Activated T-helper 2 cell treated with anti-CD3 and anti-CD28 coated beads, Interferon-gamma antibody, Interleukin-2, Interleukin-4, amounts not matched to agents 10 μg/mL and 5 μg/mL and 100 μg/mL, durations not matched to agents 14 hours and 24 hours and 36 hours (primary cell): Measurements from ENCODE around the gene TOP2B. TPM values are rescaled to one million over a fixed set of nuclear protein-coding genes. Genes with fewer than 3 reads are reported as not detected.
A peak's percentile ranks its signal among the peaks of the same experiment; 100 is the strongest.

Experiments used
- DNase-seq: peaks from one replicate; pipeline ENCODE4 v3.0.0; 2021; ENCODE audit warnings: low spot score
- H3K27ac Mint-ChIP-seq: one replicate; pipeline ENCODE4 v1.8.0; 2021; ENCODE audit warnings: mixed read lengths
- H3K27me3 Mint-ChIP-seq: one replicate; pipeline ENCODE4 v1.8.0; 2021; ENCODE audit warnings: low read depth, mixed read lengths
- H3K36me3 Mint-ChIP-seq: one replicate; pipeline ENCODE4 v1.8.0; 2021; ENCODE audit warnings: low read depth, mixed read lengths
- H3K4me1 Mint-ChIP-seq: one replicate; pipeline ENCODE4 v1.8.0; 2021; ENCODE audit warnings: low read depth, mixed read lengths
- H3K4me3 Mint-ChIP-seq: one replicate; pipeline ENCODE4 v1.8.0; 2021; ENCODE audit warnings: low read depth, mild to moderate bottlenecking, moderate library complexity, mixed read lengths
- H3K9me3 Mint-ChIP-seq: one replicate; pipeline ENCODE4 v1.8.0; 2021; ENCODE audit warnings: mixed read lengths
- intact Hi-C: fragments of 100-400 bp; cut with micrococcal nuclease; formaldehyde crosslinking; loops from one replicate; pipeline ENCODE4 v1.15.1; 2023
- total RNA-seq: library from RNA; stranded (reverse); gene quantifications from 2 replicates; pipeline ENCODE4 v1.2.3, GENCODE V29; 2022

Gene TOP2B, protein sequence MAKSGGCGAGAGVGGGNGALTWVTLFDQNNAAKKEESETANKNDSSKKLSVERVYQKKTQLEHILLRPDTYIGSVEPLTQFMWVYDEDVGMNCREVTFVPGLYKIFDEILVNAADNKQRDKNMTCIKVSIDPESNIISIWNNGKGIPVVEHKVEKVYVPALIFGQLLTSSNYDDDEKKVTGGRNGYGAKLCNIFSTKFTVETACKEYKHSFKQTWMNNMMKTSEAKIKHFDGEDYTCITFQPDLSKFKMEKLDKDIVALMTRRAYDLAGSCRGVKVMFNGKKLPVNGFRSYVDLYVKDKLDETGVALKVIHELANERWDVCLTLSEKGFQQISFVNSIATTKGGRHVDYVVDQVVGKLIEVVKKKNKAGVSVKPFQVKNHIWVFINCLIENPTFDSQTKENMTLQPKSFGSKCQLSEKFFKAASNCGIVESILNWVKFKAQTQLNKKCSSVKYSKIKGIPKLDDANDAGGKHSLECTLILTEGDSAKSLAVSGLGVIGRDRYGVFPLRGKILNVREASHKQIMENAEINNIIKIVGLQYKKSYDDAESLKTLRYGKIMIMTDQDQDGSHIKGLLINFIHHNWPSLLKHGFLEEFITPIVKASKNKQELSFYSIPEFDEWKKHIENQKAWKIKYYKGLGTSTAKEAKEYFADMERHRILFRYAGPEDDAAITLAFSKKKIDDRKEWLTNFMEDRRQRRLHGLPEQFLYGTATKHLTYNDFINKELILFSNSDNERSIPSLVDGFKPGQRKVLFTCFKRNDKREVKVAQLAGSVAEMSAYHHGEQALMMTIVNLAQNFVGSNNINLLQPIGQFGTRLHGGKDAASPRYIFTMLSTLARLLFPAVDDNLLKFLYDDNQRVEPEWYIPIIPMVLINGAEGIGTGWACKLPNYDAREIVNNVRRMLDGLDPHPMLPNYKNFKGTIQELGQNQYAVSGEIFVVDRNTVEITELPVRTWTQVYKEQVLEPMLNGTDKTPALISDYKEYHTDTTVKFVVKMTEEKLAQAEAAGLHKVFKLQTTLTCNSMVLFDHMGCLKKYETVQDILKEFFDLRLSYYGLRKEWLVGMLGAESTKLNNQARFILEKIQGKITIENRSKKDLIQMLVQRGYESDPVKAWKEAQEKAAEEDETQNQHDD (N-terminal part only)
- total RNA-seq = 167 and 170 TPM in 2 replicates

DNA sequence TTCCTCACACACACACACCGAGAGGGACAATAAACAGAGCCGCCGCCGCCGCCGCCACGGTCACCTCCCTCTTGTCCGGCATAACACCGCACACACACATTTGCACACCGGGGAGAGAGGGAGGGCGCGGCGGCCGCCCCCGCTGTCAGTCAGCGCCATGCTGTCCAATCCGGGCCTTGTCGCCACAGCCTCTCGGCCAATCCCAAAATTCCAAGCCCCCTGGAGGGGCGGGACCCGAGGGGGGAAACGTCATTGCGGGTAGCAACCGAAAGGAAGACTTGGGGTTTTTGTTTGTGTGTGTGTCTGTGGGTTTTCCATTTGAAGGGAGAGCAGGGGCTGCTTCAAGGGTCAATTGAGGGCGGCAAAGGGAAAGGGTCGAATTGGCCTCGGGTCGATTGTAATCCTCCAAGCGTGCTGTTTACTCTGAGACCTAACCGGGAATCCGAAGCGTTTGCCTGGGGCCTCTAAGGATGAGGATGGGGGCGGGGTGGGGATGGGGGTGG lies at the start of gene TOP2B:
Gene TOP2B, minus strand, starts transcription at position 96 of the 503 bp plus-strand sequence. CDS start 610 bp downstream, outside the sequence.
- Mint-ChIP-seq H3K4me3 (peak within 1 kb of the TSS; percentile 97), H3K27ac (peak within 1 kb of the TSS; percentile 98), H3K9me3 (no peaks in the 10 kb centered on the region), H3K36me3 (peaks cover 22% of the 10 kb centered on the region), H3K27me3 (no peaks in the 10 kb centered on the region), H3K4me1 (peaks cover 34% of the 10 kb centered on the region)
- peak; percentile 93 for DNase-seq
- intact Hi-C loops = loop anchor here (1.0 to 5.0 kb wide), 5 partner anchors 62 to 1748 kb away; partner anchors contain the start of genes NGLY1, NKIRAS1, OXSM and RPL15

DNA sequence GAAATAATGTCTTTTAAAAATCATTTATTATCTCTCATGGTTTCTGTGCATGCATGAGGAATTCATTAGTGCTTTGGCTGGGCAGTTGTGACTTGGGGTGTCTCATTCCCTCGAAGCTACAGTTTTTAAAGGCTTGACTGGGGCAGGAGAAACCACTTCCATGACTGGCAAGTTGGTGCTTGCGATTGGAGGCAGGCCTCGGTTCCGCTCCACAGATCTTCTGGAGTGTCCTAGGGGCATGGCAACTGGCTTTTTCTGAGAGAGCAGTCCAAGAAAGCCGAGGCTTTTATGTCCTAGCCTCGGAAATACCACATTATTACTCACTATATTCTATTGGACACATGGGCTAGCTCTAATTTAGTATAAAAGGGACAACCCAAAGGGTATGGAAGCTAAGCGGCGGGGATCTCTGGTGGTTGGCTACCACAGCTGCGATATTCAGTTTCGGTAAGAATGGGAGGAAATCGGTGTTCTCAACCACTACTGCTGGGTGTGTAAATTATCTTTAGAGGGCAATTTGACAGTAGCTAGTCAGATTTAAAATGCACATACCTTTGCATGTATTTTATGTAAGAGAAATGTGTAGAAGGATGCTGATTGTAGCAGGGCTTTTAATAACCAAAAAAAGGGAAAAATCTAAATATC lies 48.8 kb upstream of the TOP2B start:
- H3K4me1 Mint-ChIP-seq = no peaks in the 10 kb centered on the region
- no peak for DNase-seq
- H3K36me3 Mint-ChIP-seq = peaks cover 10% of the 10 kb centered on the region
- no peak overlapping the region for H3K4me3 Mint-ChIP-seq
- H3K27me3 Mint-ChIP-seq = peaks cover 14% of the 10 kb centered on the region
- no peaks in the 10 kb centered on the region for H3K9me3 Mint-ChIP-seq
- intact Hi-C loops = no loop called here
- H3K27ac Mint-ChIP-seq = no peak overlapping the region

DNA sequence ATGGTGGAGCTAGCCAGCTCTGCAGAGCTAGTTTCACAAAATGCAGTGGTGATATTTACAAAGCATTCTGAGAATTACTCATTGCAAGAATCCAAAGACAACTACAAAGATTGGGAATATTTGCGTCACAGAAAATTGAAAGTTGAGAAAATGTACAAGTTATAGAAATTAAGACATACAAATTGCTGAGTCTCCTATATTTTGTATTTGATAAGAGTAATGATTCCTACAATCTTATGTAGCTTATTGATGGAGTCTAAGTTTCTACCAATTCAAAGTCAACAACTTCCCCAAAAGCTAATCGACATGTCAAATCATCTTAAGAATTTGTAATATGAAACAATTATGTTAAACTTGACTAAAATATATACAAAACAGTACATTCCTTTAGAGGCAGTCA lies 46.4 kb upstream of the TOP2B start:
- H3K4me3 Mint-ChIP-seq = no peak overlapping the region
- peaks cover 23% of the 10 kb centered on the region for H3K27me3 Mint-ChIP-seq
- no peak overlapping the region for H3K27ac Mint-ChIP-seq

DNA sequence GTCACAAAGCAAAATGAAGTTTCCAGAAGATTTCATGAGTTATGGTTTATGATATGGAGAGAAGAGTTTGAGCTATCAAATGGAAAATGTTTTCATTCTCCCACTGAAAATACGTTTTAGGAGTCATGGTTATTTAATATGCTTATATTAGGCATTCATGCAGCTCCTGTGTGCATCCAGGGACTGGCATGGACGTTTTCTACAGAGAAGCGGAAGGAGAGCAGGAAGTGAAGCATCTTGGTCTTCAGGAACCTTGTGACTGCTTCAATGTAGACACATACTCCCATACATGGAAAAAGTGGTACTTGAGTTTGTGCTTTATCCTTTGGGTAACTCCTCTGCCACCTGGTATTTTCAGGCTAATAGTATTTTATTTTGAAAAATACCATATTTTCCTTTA lies 43.3 kb upstream of the TOP2B start:
- Mint-ChIP-seq H3K27ac (no peak overlapping the region), H3K4me3 (no peak overlapping the region), H3K9me3 (no peaks in the 10 kb centered on the region), H3K4me1 (no peaks in the 10 kb centered on the region), H3K36me3 (no peaks in the 10 kb centered on the region), H3K27me3 (peaks cover 26% of the 10 kb centered on the region)
- intact Hi-C loops = no loop called here
- DNase-seq = no peak

More for the DNA sequence above, 46.4 kb upstream of the TOP2B start:
- DNase-seq = no peak
- H3K36me3 Mint-ChIP-seq = no peaks in the 10 kb centered on the region
- intact Hi-C loops = no loop called here
- no peaks in the 10 kb centered on the region for H3K9me3 Mint-ChIP-seq
- H3K4me1 Mint-ChIP-seq = no peaks in the 10 kb centered on the region

DNA sequence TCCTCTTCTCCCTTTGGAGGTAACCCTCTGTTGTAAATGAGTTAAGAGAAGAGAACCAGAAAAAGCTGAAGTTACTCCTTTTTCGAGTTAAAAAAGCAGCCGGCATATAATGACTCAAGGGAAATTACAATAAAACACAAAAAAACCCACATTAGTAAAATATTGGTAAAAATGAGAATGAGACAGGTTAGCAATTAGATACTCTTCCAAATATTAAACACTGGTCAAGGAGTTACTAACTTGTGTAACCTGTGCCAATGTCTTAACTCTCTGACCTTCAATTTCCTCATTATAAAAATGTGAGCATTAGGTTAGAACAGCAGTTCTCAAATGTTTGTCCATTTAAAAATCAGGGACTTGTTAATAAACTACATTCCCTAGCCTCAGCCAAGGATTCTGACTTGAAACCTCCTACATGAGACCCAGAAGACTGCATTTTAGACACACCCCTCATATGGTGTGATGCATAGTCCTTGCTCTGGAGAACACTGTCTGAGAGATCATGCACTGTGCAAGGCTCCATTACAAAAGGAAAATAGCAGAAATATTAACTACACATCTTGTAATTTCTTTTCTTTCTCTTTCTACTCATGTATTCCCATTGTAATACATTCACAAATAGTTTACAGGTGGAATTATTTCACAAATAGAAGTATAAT lies 42.7 kb upstream of the TOP2B start:
- intact Hi-C loops = no loop called here

DNA sequence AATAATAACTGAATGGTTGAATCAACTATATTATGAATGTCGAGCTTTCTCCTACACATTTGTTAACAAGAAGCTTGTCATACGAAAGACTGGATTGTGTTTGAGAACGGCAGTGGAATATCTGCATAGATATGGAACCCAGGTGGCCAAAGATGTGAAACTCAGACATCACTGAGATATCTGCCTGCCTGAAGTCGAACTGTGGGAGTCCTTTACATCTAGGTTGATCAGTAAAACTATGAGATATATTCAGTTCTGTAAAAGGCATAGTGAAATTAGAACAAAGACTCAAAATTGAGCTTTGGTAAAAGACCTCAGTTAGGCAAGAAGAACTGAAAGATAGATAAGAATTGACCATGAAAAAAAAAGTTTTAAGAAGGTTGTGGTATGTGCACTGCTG lies 41.5 kb upstream of the TOP2B start:
- Mint-ChIP-seq H3K4me1 (no peaks in the 10 kb centered on the region), H3K9me3 (no peaks in the 10 kb centered on the region), H3K36me3 (no peaks in the 10 kb centered on the region), H3K27ac (no peak overlapping the region), H3K4me3 (no peak overlapping the region), H3K27me3 (peaks cover 37% of the 10 kb centered on the region)
- DNase-seq = no peak
- intact Hi-C loops = no loop called here

More for the DNA sequence above, 42.7 kb upstream of the TOP2B start:
- no peak overlapping the region for H3K4me3 Mint-ChIP-seq
- no peaks in the 10 kb centered on the region for H3K36me3 Mint-ChIP-seq
- H3K27ac Mint-ChIP-seq = no peak overlapping the region
- no peaks in the 10 kb centered on the region for H3K4me1 Mint-ChIP-seq
- no peak for DNase-seq
- peaks cover 31% of the 10 kb centered on the region for H3K27me3 Mint-ChIP-seq
- H3K9me3 Mint-ChIP-seq = no peaks in the 10 kb centered on the region

DNA sequence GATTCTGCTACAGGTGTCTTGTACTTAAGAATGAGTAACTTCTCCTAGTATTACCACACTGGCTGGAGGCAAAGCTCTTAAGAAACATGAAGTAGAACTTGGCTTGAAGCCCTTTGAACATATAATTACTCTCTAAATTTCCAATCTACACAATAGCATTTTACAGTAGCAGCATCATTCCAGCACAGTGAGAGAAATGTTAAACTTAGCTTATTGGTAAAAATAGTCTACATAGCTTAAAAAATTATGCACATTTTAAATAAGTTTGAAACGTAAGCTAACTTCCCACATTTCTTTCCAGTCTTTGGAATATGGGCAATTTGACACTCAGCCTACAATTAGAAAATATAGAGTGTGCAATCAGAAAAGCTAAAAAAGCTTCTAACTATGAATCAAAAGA lies 32.8 kb upstream of the TOP2B start:
- Mint-ChIP-seq H3K36me3 (no peaks in the 10 kb centered on the region), H3K27ac (no peak overlapping the region), H3K9me3 (no peaks in the 10 kb centered on the region), H3K27me3 (peaks cover 6% of the 10 kb centered on the region), H3K4me3 (no peak overlapping the region), H3K4me1 (no peaks in the 10 kb centered on the region)
- intact Hi-C loops = no loop called here
- DNase-seq = no peak

DNA sequence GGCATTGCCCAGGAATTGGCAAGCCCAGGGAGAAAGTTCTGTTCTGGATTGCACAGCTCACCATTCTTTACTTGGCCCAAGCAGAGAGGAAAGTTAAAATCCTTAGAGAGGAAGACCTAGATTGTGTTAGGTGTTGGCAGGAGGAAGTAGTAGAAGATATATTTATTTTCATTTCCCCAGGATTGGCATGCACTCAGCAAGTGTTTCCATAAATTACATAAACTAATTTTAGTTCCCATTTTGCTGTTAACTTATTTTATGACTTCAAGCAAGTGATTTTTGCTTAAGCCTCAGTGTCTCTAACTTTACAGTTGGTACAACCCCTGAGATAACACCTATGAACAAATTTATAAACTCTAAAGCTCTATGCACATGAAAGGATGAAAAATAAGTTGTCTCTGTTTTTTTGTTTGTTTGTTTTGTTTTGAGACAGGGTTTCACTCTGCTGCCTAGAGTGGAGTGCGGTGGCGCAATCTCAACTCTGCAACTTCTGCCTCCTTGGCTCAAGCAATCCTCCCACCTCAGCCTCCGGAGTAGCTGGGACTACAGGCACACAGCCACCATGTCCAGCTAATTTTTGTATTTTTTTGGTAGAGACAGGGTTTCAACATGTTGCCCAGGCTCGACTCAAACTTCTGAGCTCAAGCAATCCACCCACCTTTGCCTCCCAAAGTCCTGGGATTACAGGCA lies 31.2 kb upstream of the TOP2B start:
- DNase-seq = no peak
- peaks cover 11% of the 10 kb centered on the region for H3K27me3 Mint-ChIP-seq
- intact Hi-C loops = no loop called here
- no peak overlapping the region for H3K27ac Mint-ChIP-seq
- no peak overlapping the region for H3K4me3 Mint-ChIP-seq
- no peaks in the 10 kb centered on the region for H3K9me3 Mint-ChIP-seq
- H3K4me1 Mint-ChIP-seq = no peaks in the 10 kb centered on the region
- H3K36me3 Mint-ChIP-seq = no peaks in the 10 kb centered on the region

DNA sequence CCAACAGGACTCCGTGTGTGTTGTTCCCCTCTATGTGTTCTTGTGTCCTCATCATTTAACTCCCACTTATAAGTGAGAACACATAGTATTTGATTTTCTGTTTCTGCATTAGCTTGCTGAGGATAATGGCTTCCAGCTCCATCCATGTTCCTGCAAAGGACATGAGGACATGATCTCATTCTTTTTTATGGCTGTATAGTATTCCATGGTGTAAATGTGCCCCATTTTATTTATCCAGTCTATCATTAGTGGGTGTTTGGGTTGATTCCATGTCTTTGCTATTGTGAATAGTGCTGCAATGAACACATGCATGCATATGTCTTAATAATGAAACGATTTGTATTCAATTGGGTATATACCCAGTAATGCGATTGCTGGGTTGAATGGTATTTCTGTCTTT lies 28.5 kb upstream of the TOP2B start:
- Mint-ChIP-seq H3K27me3 (peaks cover 24% of the 10 kb centered on the region), H3K4me1 (no peaks in the 10 kb centered on the region), H3K36me3 (no peaks in the 10 kb centered on the region), H3K27ac (no peak overlapping the region), H3K4me3 (no peak overlapping the region), H3K9me3 (no peaks in the 10 kb centered on the region)
- DNase-seq = no peak
- intact Hi-C loops = no loop called here

DNA sequence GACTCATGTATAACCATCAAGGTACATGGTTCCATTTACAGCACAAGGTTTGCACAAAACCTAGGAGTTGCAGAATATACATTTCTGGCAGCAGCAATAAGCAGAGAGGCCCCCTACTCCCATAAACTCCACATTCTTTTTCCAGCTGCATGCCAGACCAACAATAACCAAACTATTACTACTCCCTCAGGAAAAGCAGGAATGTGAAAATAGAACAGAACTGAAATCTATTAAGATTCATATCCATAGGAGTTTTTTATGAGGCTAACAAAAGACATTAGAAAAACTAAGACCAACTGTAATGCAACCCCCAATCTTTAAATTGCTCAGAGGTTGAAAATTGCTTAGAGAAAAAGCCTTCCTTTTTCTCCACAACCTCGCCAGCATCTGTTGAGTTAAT lies 27.6 kb upstream of the TOP2B start:
- intact Hi-C loops = no loop called here
- Mint-ChIP-seq H3K27ac (no peak overlapping the region), H3K27me3 (peaks cover 29% of the 10 kb centered on the region), H3K36me3 (no peaks in the 10 kb centered on the region), H3K9me3 (no peaks in the 10 kb centered on the region), H3K4me1 (no peaks in the 10 kb centered on the region), H3K4me3 (no peak overlapping the region)
- DNase-seq = no peak

DNA sequence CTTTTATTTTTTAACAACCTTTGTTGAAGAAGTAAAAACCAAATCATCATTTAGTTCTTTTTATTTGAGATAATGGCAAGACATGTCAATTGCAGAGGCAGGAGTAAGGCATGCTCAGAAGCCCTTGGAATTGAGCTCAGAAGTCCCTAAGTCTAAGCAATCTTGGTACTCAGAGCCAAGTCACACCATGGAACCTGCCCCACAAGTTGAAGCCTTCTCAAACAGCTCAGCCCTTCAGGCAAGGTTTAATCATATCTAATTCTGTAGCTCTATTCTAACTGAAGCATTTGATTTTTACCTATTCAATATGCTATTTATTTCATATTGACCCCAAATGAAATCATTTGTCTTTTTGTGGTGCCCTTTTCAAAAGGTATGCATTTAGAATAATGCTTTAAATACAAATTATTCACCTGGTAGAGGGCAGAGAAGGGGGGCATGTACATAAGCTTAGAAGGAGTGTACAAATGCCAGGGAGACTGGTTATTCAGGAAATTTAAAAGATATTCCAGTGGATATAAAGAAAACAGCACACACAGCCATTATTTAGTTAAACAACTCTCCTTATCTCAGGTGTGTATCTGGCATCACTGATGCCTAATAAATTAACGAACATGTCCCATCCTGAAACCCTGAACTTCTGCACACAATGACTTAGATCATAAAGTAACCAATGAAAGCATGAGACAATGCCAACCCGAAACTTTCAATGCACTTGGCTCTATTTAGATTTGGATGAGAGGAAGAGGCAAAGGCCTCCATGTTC lies 26.2 kb upstream of the TOP2B start:
- no peaks in the 10 kb centered on the region for H3K4me1 Mint-ChIP-seq
- H3K36me3 Mint-ChIP-seq = no peaks in the 10 kb centered on the region
- intact Hi-C loops = no loop called here
- H3K27ac Mint-ChIP-seq = no peak overlapping the region
- no peak overlapping the region for H3K4me3 Mint-ChIP-seq
- DNase-seq = no peak
- H3K9me3 Mint-ChIP-seq = no peaks in the 10 kb centered on the region
- peaks cover 29% of the 10 kb centered on the region for H3K27me3 Mint-ChIP-seq
